ENCODE measurements around the gene MTUS2. TPM values are rescaled to one million over a fixed set of nuclear protein-coding genes. Genes with fewer than 3 reads are reported as not detected.

MTUS2 gene
- polyA plus RNA-seq, 1 donor from 2014 or later, result 4.4 TPM

GRCh38 chr13:29529754-29530153 is 709.6 kb downstream of the MTUS2 start:
- TF ChIP-seq EZH2 (IDR thresholded peaks at IDR 0.05; ENCODE audit: borderline replicate concordance, insufficient read depth, low read length, poor library complexity, severe bottlenecking) (no peak), TAF1 (IDR thresholded peaks at IDR 0.05; ENCODE audit: low read depth) (no peak), RAD21 (conservative IDR thresholded peaks at IDR 0.05) (no peak), CTCF (IDR thresholded peaks at IDR 0.05; ENCODE audit: poor library complexity, severe bottlenecking) (no peak), MXI1 (conservative IDR thresholded peaks at IDR 0.05; ENCODE audit: poor library complexity, severe bottlenecking) (no peak), EP300 (conservative IDR thresholded peaks at IDR 0.05; ENCODE audit: poor library complexity, severe bottlenecking) (no peak), POLR2AphosphoS5 (IDR thresholded peaks at IDR 0.05) (no peak), SMC3 (conservative IDR thresholded peaks at IDR 0.05; ENCODE audit: poor library complexity) (no peak)
- TF ChIP-seq, protein P1, sequence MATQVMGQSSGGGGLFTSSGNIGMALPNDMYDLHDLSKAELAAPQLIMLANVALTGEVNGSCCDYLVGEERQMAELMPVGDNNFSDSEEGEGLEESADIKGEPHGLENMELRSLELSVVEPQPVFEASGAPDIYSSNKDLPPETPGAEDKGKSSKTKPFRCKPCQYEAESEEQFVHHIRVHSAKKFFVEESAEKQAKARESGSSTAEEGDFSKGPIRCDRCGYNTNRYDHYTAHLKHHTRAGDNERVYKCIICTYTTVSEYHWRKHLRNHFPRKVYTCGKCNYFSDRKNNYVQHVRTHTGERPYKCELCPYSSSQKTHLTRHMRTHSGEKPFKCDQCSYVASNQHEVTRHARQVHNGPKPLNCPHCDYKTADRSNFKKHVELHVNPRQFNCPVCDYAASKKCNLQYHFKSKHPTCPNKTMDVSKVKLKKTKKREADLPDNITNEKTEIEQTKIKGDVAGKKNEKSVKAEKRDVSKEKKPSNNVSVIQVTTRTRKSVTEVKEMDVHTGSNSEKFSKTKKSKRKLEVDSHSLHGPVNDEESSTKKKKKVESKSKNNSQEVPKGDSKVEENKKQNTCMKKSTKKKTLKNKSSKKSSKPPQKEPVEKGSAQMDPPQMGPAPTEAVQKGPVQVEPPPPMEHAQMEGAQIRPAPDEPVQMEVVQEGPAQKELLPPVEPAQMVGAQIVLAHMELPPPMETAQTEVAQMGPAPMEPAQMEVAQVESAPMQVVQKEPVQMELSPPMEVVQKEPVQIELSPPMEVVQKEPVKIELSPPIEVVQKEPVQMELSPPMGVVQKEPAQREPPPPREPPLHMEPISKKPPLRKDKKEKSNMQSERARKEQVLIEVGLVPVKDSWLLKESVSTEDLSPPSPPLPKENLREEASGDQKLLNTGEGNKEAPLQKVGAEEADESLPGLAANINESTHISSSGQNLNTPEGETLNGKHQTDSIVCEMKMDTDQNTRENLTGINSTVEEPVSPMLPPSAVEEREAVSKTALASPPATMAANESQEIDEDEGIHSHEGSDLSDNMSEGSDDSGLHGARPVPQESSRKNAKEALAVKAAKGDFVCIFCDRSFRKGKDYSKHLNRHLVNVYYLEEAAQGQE (IDR thresholded peaks at IDR 0.05; ENCODE audit: borderline replicate concordance), result no peak
- H2AFZ ChIP-seq (ENCODE audit: low read depth, low read length), result no peak overlapping the region
- no peaks in the 10 kb centered on the region for H3K9me2 ChIP-seq (ENCODE audit: insufficient read depth, low read length)
- H3F3A ChIP-seq (ENCODE audit: insufficient read depth, low read length, poor library complexity, severe bottlenecking), result no peaks in the 10 kb centered on the region
- peaks cover 8% of the 10 kb centered on the region for H3K36me3 ChIP-seq (ENCODE audit: insufficient read depth, low read length)
- no peaks in the 10 kb centered on the region for H3K9me3 ChIP-seq (ENCODE audit: low read length)
- H3K4me3 ChIP-seq (ENCODE audit: low read length), result no peak overlapping the region
- H4K20me1 ChIP-seq (ENCODE audit: insufficient read depth), result no peaks in the 10 kb centered on the region
- H3K4me2 ChIP-seq (ENCODE audit: low read length), result no peak overlapping the region
- H3K27ac ChIP-seq (ENCODE audit: low read length), result no peak overlapping the region
- H3K79me2 ChIP-seq (replicated peaks; ENCODE audit: insufficient read depth, low read length), result no peaks in the 10 kb centered on the region
- no peaks in the 10 kb centered on the region for H3K27me3 ChIP-seq (ENCODE audit: insufficient read depth, low read depth, low read length)
- no peak overlapping the region for H3K9ac ChIP-seq (ENCODE audit: low read length)

DNA sequence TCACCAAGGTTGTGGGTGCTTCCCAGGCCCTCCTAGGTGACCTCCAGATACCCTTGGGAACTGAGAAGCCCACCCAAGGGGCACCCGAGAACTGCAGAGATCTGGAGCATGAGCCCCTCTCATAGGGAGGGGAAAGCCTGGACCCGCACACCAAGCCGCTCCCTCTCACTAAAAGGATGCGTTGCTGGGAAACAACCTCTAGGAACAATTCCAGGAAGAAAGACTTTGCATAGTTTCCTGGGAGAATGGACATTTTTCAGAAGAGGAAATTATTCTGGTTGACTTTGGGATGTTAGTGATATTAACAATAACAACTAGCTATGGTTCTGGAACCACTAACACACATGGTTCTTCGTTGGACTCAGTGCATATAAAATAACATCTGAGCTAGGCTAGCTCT is 710.8 kb downstream of the MTUS2 start:
- TF ChIP-seq CTCF (IDR thresholded peaks at IDR 0.05; ENCODE audit: poor library complexity, severe bottlenecking), result no peak
- TF ChIP-seq, protein P1 (IDR thresholded peaks at IDR 0.05; ENCODE audit: borderline replicate concordance), result no peak
- no peak for TF ChIP-seq TAF1 (IDR thresholded peaks at IDR 0.05; ENCODE audit: low read depth)
- Histone ChIP-seq H4K20me1 (ENCODE audit: insufficient read depth) (no peaks in the 10 kb centered on the region), H3K9ac (ENCODE audit: low read length) (no peak overlapping the region), H3K27me3 (ENCODE audit: insufficient read depth, low read depth, low read length) (no peaks in the 10 kb centered on the region), H3K36me3 (ENCODE audit: insufficient read depth, low read length) (peaks cover 9% of the 10 kb centered on the region), H3K79me2 (replicated peaks; ENCODE audit: insufficient read depth, low read length) (no peaks in the 10 kb centered on the region), H3K9me3 (ENCODE audit: low read length) (no peaks in the 10 kb centered on the region), H3K9me2 (ENCODE audit: insufficient read depth, low read length) (no peaks in the 10 kb centered on the region), H3K4me3 (ENCODE audit: low read length) (no peak overlapping the region), H3K4me2 (ENCODE audit: low read length) (no peak overlapping the region), H2AFZ (ENCODE audit: low read depth, low read length) (no peak overlapping the region), H3F3A (ENCODE audit: insufficient read depth, low read length, poor library complexity, severe bottlenecking) (no peaks in the 10 kb centered on the region), H3K27ac (ENCODE audit: low read length) (no peak overlapping the region)

Measured in neural cell (in vitro differentiated cells).